Prostate gland (tissue), 2 donors: ENCODE measurements around the gene ZNF681. TPM values are rescaled to one million over a fixed set of nuclear protein-coding genes. Genes with fewer than 3 reads are reported as not detected.
"Not testable (repeated sequence)": the region's sequence is repeated elsewhere in the genome, so short reads cannot be mapped to it uniquely, and the experiment has no call there.

Experiments
- DNase-seq: peaks from one replicate; pipeline ENCODE4 v3.0.0-alpha.2; 2019; ENCODE audit warnings: low spot score
- H3K27ac ChIP-seq, 2 donors: fragments of 200-600 bp; sonication (generic); 2 replicates each; pipeline ENCODE4 v1.5.1; 2017 to 2019
- H3K27me3 ChIP-seq: fragments of 200-600 bp; sonication (generic); replicated peaks from 2 replicates; pipeline ENCODE4 v1.5.1; 2019; ENCODE audit not compliant: insufficient read depth
- H3K36me3 ChIP-seq, 2 donors: fragments of 200-600 bp; sonication (generic); 1 replicate in 1 of 2; 2 replicates in 1 of 2; pipeline versions ENCODE4 v1.5.1 to v1.8.1; 2017 to 2019
- H3K4me1 ChIP-seq: fragments of 200-600 bp; sonication (generic); replicated peaks from 2 replicates; pipeline ENCODE4 v1.5.1; 2019
- H3K4me3 ChIP-seq, 2 donors: fragments of 200-600 bp; sonication (generic); 2 replicates each; pipeline ENCODE4 v1.5.1; 2017 to 2019
- H3K9me3 ChIP-seq: fragments of 200-600 bp; sonication (generic); 2 replicates; pipeline ENCODE4 v1.5.1; 2017
- POLR2AphosphoS5 ChIP-seq: sonication (generic); formaldehyde crosslinking; IDR thresholded peaks from one replicate; pipeline ENCODE4 v1.6.1; 2017; ENCODE audit warnings: antibody characterized with exemption
- WGBS: methylation state at CpG from one replicate; pipeline ENCODE4 v1.1.5; 2018; 5-methylcytosine and 5-hydroxymethylcytosine counted together
- intact Hi-C: fragments of 100-400 bp; cut with DNase I; formaldehyde crosslinking; loops from one replicate; pipeline ENCODE4 v1.14.2; 2022
- total RNA-seq, 2 donors: library from RNA; depleted of rRNA; stranded (reverse); fragments of >200 nt; gene quantifications; one replicate each; pipeline ENCODE4 v1.1.0, GENCODE V29; 2016

ZNF681 gene
- total RNA-seq, 2 donors from 2014 or later = 2.0 to 3.2 TPM

DNA sequence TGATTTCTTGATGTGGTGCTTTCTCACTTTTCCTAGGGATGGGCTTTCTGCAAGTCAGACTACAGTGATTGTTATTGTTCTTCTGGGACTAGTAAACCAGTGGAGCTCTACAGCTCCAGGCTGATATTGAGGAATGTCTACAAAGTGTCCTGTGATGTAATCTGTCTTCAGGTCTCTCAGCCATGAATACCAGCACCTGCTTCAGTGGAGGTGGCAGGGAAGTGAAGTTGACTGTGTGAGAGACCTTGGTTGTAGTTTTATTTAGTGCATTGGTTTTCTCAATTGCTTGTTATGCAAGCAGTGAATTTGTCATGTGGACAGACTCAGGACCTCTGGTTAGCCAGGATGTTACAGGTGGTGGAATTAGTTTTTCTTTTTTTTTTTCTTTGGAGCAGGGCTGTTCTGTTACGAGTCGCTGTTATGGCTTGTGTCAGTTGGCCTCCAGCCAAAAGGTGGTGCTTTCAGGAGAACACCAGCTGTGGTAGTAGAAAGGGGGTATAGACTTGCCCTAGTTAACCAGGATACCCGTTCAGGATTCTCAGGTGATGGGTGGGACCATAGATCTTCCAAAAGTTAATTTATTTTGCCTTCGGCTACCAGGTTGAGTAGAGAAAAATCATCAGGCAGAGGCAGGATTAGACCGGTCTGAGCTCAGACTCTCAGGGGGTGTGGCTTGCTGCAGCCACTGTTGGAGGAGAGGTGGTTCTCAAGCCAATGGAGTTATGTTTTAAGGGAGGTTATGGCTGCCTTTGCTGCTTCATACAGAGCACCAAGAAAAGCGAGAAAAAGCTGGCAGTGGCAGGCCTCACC is 59.8 kb downstream of the ZNF681 start:
- WGBS = 46% methylated on average over 6 of the region's 6 CpGs
- no peak for TF ChIP-seq POLR2AphosphoS5
- Histone ChIP-seq H3K27ac (no peak overlapping the region), H3K4me1 (no peaks in the 10 kb centered on the region), H3K36me3 (no peaks in the 10 kb centered on the region), H3K27me3 (no peaks in the 10 kb centered on the region), H3K4me3 (no peak overlapping the region), H3K9me3 (no peaks in the 10 kb centered on the region)
- no peak for DNase-seq
- intact Hi-C loops = no loop called here

DNA sequence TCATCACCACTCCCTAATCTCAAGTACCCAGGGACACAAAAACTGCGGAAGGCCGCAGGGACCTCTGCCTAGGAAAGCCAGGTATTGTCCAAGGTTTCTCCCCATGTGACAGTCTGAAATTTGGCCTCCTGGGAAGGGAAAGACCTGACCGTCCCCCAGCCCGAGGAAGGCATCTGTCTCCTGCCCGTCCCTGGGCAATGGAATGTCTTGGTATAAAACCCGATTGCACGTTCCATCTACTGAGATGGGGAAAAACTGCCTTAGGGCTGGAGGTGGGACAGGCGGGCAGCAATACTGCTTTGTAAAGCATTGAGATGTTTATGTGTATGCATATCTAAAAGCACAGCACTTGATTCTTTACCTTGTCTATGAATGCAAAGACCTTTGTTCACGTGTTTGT is 65.8 kb downstream of the ZNF681 start:
- H3K27ac ChIP-seq, H3K9me3 ChIP-seq, H3K4me1 ChIP-seq, DNase-seq, H3K27me3 ChIP-seq, H3K36me3 ChIP-seq, H3K4me3 ChIP-seq, intact Hi-C loops: not testable (repeated sequence)
- 66% methylated on average over 9 of the region's 9 CpGs for WGBS

Other genes starting within 250 kb of the ZNF681 start
- gene ZNF675, start 71.7 kb downstream of the ZNF681 start, total RNA-seq = 10 to 100 TPM; 11.2 to 15.4 TPM
- 1 to 10 TPM; 3.1 to 6.7 TPM for gene ZNF726, start 156.0 kb upstream of the ZNF681 start, total RNA-seq